Measurements from ENCODE around the gene CCDC174. TPM values are rescaled to one million over a fixed set of nuclear protein-coding genes. Genes with fewer than 3 reads are reported as not detected.

Gene CCDC174
- total RNA-seq, 2 experiments from 2014 or later = 17.5 to 18.5 TPM

- POLR2A ChIA-PET = no interaction called here
- ATAC-seq = no peak
- no peak overlapping the region for H3K4me3 Mint-ChIP-seq
- no peak overlapping the region for H3K27ac Mint-ChIP-seq
- no peaks in the 10 kb centered on the region for H3K36me3 Mint-ChIP-seq (ENCODE audit: low read depth)
- H3K9me3 Mint-ChIP-seq (ENCODE audit: insufficient read depth) = no peaks in the 10 kb centered on the region
- DNase-seq = no peak
- CTCF ChIA-PET = no interaction called here
- H3K27me3 Mint-ChIP-seq (ENCODE audit: low read depth) = peaks cover 9% of the 10 kb centered on the region
- peaks cover 2% of the 10 kb centered on the region for H3K4me1 Mint-ChIP-seq (ENCODE audit: low read depth)
Observed at GRCh38 chr3:14718539-14718938, 67.0 kb downstream of the CCDC174 start.

GRCh38 chr3:14719006-14719405 is 67.4 kb downstream of the CCDC174 start:
- DNase-seq (no peak), ATAC-seq (no peak)
- Mint-ChIP-seq H3K9me3 (ENCODE audit: insufficient read depth) (no peaks in the 10 kb centered on the region), H3K4me3 (no peak overlapping the region), H3K27me3 (ENCODE audit: low read depth) (peaks cover 9% of the 10 kb centered on the region), H3K27ac (no peak overlapping the region), H3K4me1 (ENCODE audit: low read depth) (peaks cover 2% of the 10 kb centered on the region), H3K36me3 (ENCODE audit: low read depth) (no peaks in the 10 kb centered on the region)
- CTCF ChIA-PET = interaction anchor here (0.8 kb wide), 1 partner anchor 20 kb away, joined by 3 read pairs; no protein-coding TSS in a partner anchor
- POLR2A ChIA-PET = no interaction called here

GRCh38 chr3:14721126-14721864 is 69.7 kb downstream of the CCDC174 start:
- Mint-ChIP-seq H3K36me3 (ENCODE audit: low read depth) (no peaks in the 10 kb centered on the region), H3K4me3 (no peak overlapping the region), H3K9me3 (ENCODE audit: insufficient read depth) (no peaks in the 10 kb centered on the region), H3K4me1 (ENCODE audit: low read depth) (peaks cover 2% of the 10 kb centered on the region), H3K27ac (no peak overlapping the region), H3K27me3 (ENCODE audit: low read depth) (peaks cover 9% of the 10 kb centered on the region)
- ChIA-PET POLR2A (no interaction called here), CTCF (no interaction called here)
- DNase-seq = no peak
- ATAC-seq = no peak

Other genes starting within 250 kb of the CCDC174 start
- gene SLC6A6, start 249.2 kb upstream of the CCDC174 start, total RNA-seq = 10 to 100 TPM; 36.8 to 37.9 TPM
- not detected for gene GRIP2, start 111.4 kb upstream of the CCDC174 start, total RNA-seq
- gene C3orf20, start 23.4 kb downstream of the CCDC174 start, total RNA-seq = under 1 TPM; 0.10 to 0.11 TPM
- gene FGD5, start 167.2 kb downstream of the CCDC174 start, total RNA-seq = under 1 TPM; 0.31 to 0.32 TPM

Data from activated CD8-positive, alpha-beta T cell treated with anti-CD3 and anti-CD28 coated beads, Interleukin-2, amount 10 ng/mL, durations not matched to agents 7 days and 5 days (primary cell).